HG03097 (cell line): ENCODE data around the gene ZNF107.
"Not testable (repeated sequence)": the region's sequence is repeated elsewhere in the genome, so short reads cannot be mapped to it uniquely, and the experiment has no call there.

Source experiments
- ATAC-seq: cut with Tn5 transposase; IDR thresholded peaks from one replicate; pipeline ENCODE4 v1.9.1; 2021; ENCODE audit not compliant: unreplicated experiment, low FRiP score

ZNF107 gene

GRCh38 chr7:64642875-64643274, 23.1 kb upstream of the ZNF107 start:
- ATAC-seq: no peak

- no peak for ATAC-seq
Observed at GRCh38 chr7:64643566-64643965, 22.4 kb upstream of the ZNF107 start.

- ATAC-seq: no peak
Observed at GRCh38 chr7:64651203-64651602, 14.7 kb upstream of the ZNF107 start.

DNA sequence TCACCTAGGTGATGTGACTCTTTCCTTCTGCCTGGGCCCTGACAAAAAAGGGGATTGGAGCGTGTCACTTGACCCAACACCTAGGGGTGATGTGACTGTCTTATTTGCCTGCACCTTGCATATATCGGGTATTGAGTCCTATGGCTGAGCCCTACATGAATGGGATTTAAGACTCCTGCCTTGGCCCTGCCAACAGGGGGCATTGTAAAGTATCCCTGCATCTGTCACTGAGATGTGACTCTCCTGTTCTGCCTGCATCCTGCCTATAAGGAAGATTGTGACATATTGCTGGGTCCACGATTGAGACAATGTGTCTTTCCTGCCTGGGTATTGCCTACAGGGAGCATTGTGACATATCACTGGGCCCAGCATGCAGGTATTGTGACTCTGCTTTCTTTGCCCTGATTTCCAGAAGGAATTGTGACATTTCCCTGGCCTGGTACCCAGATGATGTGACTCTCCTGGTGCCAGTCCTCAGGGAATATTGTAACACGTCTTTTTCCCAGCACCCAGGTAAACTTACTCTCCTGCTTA, 14.2 kb upstream of the ZNF107 start:
- no peak for ATAC-seq

DNA sequence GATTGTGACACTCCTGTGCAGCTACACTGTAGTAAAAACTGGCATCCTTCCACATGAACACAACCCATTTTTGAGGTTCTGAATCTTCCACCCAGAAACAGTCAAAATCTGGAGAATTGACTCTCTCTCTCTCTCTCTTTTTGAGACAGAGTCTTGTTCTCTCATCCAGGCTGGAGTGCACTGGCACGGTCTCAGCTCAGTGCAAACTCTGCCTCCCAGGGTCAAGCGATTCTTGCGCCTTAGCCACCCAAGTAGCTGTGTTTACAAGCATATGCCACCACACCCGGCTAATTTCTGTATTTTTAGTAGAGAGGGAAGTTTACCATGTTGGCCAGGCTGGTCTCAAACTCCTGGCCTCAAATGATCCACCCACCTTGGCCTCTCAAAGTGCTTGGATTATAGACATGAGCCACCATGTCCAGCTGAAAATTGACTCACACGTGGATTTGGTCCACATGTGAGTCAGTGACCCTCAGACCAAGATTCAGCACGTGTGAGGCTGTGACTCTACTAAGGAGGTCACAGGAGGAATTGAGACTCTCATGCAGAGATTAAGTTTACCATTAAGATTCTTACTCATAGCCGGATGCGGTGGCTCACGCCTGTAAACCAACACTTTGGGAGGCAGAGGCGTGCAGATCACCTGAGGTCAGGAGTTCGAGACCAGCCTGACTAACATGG, 12.1 kb upstream of the ZNF107 start:
- ATAC-seq: no peak

GRCh38 chr7:64654796-64655548, 11.0 kb upstream of the ZNF107 start:
- ATAC-seq: no peak

GRCh38 chr7:64655811-64656210, 10.1 kb upstream of the ZNF107 start:
- no peak for ATAC-seq

DNA sequence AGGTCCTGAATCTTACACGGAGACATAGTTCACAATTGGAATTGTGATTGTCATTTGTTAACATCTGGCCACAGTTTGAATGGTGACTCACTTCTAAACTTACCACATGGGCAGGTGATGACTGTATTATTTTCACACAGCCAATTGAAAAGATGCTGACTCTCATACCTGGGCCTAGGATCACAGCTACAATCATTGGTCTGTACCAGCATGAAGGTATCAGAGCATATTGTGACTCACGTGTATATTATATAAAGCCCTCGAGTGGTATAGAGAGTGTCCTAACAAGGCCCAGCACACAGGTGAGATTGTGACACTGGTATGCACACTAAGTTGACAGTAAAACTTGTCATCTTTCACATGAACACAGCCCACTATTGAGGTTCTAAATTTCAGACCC, 9.4 kb upstream of the ZNF107 start:
- no peak for ATAC-seq

GRCh38 chr7:64662091-64662490, 3.8 kb upstream of the ZNF107 start:
- not testable (repeated sequence) for ATAC-seq

DNA sequence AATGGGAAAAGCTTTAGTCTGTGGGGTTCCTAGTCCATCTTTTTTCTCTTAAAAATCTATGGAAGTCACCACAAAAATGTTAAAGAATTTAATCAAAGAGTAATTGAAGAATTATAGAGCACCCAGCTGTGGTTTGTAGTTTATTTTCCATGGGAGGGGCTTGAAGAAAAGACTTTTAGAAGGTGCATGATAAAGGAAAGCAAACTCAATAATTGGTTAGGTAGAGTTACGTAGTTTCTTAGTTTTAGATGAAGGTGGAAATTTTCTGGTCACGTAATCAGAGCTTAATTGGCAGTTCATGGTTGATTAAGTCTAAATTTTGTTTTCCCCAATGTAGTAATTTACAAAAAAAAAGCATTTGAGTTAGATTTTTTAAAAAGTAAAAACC, 724 bp downstream of the ZNF107 start:
- ATAC-seq: no peak

- no peak for ATAC-seq
Observed at GRCh38 chr7:64667311-64667710, 1.4 kb downstream of the ZNF107 start.

DNA sequence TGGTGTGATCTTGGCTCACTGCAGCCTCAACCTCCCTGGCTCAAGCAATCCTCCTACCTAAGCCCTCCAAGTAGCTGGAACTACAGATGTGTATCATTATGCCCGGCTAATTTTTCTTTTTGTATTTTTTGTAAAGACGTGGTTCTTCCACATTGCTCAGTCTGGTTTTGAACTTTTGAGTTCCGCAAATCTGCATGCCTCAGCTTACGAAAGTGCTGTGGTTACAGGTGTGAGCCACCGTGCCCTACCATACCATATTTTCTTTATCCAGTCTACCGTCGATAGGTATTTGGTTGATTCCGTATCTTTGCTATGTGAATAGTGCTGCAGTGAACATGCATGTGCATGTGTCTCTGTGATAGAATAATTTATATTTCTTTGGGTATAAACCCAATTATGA, 6.5 kb downstream of the ZNF107 start:
- ATAC-seq: no peak

- no peak for ATAC-seq
Observed at GRCh38 chr7:64685091-64685490, 19.2 kb downstream of the ZNF107 start.

- ATAC-seq: no peak
Observed at GRCh38 chr7:64685741-64686140, 19.8 kb downstream of the ZNF107 start.

GRCh38 chr7:64686493-64687184, 20.7 kb downstream of the ZNF107 start:
- ATAC-seq: no peak

GRCh38 chr7:64687249-64687648, 21.3 kb downstream of the ZNF107 start:
- ATAC-seq: no peak

DNA sequence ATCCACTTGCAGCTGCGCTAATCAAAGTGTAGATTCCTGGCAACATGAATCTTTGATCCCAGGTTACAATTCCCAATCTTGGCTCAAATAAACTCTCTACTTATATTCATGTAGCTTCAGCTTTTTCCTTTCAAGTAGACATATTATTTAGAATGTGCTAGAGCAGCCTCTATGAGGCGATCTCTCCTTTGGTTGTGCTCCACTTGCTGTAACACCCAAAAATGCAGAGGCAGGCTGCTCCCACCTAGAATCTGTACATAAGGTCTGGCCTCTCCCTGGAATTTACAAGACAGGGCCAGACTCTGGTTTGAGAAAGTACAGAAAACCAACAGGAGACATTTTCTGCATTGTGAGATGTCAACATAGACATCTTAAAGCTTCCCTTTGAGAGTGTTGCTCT, 23.1 kb downstream of the ZNF107 start:
- ATAC-seq: no peak

DNA sequence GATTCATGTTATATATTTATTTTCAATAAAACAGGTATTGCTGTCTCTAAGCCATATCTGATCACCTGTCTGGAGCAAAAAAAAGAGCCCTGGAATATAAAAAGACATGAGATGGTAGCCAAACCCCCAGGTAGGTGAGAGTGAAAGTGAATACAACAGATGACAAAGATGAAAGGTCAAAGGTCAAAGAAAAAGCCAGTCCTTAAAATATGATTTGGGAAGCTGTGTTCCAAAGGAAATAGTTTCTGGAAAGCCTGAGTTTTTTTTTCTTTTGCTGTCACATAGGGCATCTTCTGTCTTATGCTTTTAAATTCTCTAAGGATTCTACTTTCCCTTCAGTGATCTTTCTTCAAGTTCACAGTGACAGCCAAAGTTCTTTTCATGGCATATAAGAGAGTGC, 25.9 kb downstream of the ZNF107 start:
- ATAC-seq: no peak

GRCh38 chr7:64697863-64698262, 31.9 kb downstream of the ZNF107 start:
- not testable (repeated sequence) for ATAC-seq

DNA sequence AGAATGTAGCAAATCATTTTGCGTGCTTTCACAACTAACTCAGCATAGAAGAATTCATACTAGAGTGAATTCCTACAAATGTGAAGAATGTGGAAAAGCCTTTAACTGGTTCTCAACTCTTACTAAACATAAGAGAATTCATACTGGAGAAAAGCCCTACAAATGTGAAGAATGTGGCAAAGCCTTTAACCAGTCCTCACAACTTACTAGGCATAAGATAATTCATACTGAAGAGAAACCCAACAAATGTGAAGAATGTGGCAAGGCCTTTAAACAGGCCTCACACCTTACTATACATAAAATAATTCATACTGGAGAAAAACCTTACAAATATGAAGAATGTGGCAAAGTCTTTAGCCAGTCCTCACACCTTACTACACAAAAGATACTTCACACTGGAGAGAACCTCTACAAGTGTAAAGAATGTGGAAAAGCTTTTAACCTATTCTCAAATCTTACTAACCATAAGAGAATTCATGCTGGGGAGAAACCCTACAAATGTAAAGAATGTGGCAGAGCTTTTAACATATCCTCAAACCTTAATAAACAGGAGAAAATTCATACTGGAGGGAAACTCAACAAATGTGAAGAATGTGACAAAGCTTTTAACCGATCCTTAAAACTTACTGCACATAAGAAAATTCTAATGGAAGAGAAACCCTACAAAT, 40.8 kb downstream of the ZNF107 start:
- no peak for ATAC-seq

DNA sequence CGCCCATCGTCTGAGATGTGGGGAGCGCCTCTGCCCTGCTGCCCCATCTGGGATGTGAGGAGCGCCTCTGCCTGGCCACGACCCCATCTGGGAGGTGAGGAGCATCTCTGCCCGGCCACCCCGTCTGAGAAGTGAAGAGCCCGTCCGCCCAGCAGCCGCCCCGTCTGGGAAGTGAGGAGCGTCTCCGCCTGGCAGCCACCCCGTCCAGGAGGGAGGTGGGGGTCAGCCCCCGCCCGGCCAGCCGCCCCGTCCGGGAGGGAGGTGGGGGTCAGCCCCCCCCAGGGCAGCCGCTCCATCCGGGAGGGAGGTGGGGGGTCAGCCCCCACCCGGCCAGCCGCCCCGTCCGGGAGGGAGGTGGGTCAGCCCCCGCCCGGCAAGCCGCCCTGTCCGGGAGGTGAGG, 52.0 kb downstream of the ZNF107 start:
- ATAC-seq: not testable (repeated sequence)
